HG02970 (cell line): ENCODE results near the gene WDR83.
"Not testable (repeated sequence)": the region's sequence is repeated elsewhere in the genome, so short reads cannot be mapped to it uniquely, and the experiment has no call there.

Experiments used
- ATAC-seq: cut with Tn5 transposase; IDR thresholded peaks from one replicate; pipeline ENCODE4 v1.9.1; 2021; ENCODE audit warnings: mild to moderate bottlenecking, moderate library complexity, moderate number of reproducible peaks; ENCODE audit not compliant: unreplicated experiment, low FRiP score

Gene WDR83

DNA sequence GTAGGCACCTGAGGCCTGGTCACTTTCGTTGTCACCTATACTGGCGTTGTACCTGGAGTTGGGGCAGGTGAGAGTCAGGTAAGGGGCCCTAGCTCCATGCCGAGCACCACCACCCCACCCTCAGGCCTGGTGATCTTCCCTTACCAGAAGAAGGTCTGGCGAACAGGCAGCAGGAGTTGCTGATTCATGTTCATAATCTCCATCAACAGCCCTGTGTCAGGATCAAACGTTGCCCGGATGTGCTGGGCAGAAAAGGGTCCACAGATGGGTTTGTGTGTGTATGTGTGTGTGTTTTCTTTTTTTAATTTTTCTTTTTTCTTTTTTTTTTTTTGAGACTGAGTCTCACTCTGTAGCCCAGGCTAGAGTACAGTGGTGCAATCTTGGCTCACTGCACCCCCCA is 14.4 kb upstream of the WDR83 start:
- ATAC-seq: no peak

GRCh38 chr19:12655546-12655945 is 11.1 kb upstream of the WDR83 start:
- ATAC-seq: no peak

DNA sequence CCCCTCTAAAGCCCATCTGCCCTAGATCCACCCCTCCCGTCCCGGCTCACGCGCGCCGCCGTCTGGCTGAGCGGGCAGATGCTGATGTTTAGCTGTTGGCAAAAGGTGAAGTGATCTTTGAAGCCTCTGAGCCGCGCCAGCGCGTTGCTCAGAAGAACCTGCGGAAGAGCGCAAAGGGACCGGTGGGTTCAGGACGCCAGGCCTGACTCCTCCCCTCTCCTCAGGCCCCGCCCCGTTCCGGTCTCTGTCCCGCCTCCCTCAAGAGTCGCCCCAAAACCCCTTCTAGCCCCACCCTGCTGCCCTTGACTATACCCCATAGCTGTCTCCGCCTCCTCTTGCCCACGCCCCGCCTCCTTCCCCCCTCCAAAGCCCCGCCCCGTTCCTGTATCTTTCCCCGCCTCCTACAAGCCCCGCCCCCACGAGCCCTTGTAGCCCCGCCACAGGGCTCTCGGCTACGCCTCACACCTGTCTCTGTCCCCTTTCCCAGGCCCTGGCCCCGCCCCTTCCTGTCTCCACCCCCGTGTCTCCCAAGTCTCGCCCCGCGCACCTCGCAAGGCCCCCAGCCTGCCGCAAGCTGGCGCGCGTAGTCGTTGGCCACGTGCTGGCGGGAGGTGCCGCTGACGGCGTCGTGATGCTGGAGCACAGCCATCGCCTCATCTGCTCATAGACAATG is 9.6 kb upstream of the WDR83 start:
- ATAC-seq: no peak

GRCh38 chr19:12657966-12658365 is 8.6 kb upstream of the WDR83 start:
- ATAC-seq: no peak

DNA sequence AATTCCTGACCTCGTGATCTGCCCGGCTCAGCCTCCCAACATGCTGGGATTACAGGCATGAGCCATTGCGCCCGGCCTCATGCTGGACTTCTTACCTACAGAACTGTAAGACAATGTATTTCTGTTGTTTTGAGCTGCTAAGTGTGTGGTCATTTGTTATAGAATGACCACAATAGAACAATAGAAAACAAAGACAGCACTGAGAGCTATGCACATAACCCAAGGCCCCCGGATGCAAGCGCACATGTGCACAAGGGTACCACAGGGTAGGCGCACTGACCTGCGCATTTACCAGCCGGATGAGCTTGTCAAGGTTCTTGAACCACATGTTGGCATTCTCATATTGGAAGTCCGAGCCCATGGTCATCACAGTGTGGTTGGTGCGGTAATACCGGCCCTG is 5.6 kb upstream of the WDR83 start:
- no peak for ATAC-seq

DNA sequence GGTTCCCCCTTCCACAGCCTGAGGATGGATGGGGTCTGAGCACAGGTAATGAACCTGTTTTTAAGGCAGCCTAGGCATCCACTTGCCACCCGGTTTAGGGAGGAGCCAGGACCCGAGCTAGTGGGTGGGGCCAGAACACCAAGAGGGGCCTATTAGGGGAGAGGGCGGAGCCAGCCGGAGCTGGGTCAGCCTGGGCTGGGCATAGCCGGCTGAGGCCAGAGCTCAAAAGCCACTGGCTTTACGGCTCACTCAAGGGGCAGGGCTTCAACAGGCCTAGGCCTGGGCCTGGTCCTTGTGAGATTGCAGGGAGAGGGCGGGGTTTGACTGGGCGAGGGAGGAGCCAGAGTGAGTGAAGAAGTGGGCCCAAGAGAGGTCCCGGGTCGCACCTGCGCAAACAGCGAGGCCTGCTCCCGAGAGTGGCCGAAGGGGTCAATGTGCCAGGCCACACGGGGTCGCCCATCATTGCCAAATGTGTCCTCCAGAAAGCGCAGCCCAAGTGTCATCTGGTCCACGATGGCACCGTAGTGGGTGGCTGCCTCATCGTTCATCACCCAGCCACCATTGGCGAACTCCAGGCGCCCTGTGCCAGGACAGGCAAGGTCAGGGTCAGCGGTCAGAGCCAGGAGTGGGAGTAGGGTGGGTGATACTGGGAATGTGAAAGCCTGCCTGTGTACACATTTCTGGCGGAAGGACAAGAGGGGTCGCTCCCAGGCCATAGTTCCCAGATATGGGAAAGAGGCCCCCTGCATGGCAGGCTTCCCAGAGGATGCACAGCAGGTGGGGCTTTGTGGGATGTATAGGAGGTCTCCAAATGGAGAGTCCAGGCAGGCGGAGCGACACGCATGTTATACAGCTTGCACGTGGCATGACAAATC is 2.0 kb upstream of the WDR83 start:
- ATAC-seq: no peak

GRCh38 chr19:12665281-12665573 is 1.4 kb upstream of the WDR83 start:
- ATAC-seq: no peak

DNA sequence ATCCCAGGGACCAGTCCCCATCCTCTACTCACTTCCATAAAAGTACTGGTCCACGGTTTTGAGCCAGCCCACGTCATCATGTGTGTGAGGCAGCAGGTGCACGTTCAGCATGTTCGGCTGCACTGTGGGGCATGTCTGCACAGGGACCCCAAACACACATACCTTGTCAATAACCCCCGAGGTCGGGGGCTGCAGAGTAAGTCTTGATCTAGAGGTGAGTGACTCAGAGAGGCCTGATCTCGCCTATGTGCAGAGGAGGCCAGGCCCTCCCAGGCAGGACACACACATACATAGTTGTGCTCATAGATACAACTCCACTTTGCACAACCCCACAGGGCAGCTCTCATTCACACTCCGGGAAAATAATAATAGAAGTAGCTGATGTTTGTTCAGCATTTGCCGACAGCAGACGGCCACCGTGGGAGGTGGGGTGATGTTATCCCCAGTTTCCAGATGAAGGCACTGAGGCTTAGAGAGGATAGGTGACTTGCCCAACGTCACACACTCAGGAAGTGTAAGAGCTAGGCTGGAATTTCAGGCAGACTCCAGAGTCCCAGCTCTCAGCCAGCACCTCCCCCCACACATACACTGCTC is 839 bp upstream of the WDR83 start:
- no peak for ATAC-seq

DNA sequence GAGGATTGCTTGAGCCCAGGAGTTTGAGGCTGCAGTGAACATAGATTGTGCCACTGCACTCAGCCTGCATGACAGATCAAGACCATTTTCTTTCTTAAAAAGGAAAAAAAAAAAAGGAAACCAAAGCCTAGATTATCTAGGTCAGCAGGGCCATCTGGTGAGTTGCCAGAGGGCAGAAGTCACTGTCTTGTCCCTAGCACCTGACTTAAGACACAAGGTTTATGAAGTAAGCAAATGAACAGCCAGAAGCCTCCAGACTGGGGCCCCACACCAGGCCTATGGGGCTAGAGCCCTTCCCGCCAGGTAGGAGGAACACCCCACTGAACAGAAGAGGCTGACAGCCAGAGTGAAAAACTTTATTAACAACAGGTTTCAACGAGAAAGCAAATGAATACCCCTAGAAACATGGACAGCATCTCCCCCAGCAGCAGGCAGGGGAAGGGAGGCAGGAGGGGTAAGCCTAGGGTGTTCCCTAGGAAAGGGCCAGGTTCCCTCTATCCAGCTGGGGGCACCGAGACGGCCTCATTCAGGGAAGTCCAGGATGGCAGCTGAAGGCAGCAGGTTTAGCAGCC is 1.2 kb downstream of the WDR83 start:
- no peak for ATAC-seq

- no peak for ATAC-seq
These were observed 1.7 kb downstream of the WDR83 start for GRCh38 chr19:12668346-12668745.

- no peak for ATAC-seq
These were observed 2.3 kb downstream of the WDR83 start for GRCh38 chr19:12668932-12669269.

- no peak for ATAC-seq
These were observed 2.9 kb downstream of the WDR83 start for GRCh38 chr19:12669270-12670158.

- ATAC-seq: no peak
These were observed 3.7 kb downstream of the WDR83 start for GRCh38 chr19:12670159-12670928.

- no peak for ATAC-seq
These were observed 6.1 kb downstream of the WDR83 start for GRCh38 chr19:12672744-12673143.

- no peak for ATAC-seq
These were observed 8.8 kb downstream of the WDR83 start for GRCh38 chr19:12675399-12675798.

GRCh38 chr19:12675940-12676339 is 9.3 kb downstream of the WDR83 start:
- ATAC-seq: no peak

GRCh38 chr19:12676384-12676792 is 9.8 kb downstream of the WDR83 start:
- ATAC-seq: no peak

- ATAC-seq: no peak
These were observed 10.3 kb downstream of the WDR83 start for GRCh38 chr19:12676928-12677327.

DNA sequence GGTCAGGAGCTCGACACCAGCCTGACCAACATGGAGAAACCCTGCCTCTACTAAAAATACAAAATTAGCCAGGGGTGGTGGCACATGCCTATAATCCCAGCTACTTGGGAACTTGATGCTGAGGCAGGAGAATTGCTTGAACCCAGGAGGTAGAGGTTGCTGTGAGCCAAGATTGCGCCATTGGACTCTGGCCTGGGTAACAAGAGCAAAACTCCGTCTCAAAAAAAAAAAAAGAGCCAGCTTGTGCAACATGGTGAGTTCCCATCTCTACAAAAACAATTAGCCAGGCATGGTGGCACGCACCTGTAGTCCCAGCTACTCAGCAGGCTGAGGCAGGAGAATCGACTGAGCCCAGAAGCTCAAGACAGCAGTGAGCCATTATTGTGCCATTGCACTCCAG is 11.4 kb downstream of the WDR83 start:
- ATAC-seq: not testable (repeated sequence)

DNA sequence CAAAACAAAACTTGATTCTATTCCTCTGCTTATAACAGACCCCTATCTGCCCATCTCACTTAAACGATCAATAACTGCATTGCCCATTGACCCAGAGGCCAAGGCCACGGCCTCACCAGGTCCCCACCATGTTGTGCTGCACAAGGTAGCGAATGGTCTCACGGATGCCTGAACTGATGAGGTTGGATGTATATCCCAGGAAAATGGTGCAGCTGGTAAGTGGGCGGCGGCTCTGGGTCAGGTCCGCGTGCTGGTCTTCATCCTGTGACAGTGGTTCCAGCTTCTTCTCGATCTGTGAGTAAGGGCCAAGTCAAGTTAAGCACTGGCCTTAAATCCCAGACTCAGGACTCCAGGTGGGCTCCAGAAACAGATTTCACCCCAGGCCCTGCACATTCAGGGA is 13.4 kb downstream of the WDR83 start:
- ATAC-seq: no peak
